Measurements from ENCODE around the gene SLC8B1.
"Not testable (repeated sequence)": the region's sequence is repeated elsewhere in the genome, so short reads cannot be mapped to it uniquely, and the experiment has no call there.

Gene SLC8B1

GRCh38 chr12:113354192-113354591 lies 19.3 kb upstream of the SLC8B1 start:
- FAIRE-seq, result not testable (repeated sequence)

GRCh38 chr12:113351089-113351488 lies 16.2 kb upstream of the SLC8B1 start:
- FAIRE-seq, result no peak

GRCh38 chr12:113348849-113349536 lies 14.1 kb upstream of the SLC8B1 start:
- FAIRE-seq, result no peak

- FAIRE-seq, result no peak
Observed at GRCh38 chr12:113347892-113348291, 13.0 kb upstream of the SLC8B1 start.

- no peak for FAIRE-seq
Observed at GRCh38 chr12:113347107-113347506, 12.2 kb upstream of the SLC8B1 start.

GRCh38 chr12:113346353-113346752 lies 11.4 kb upstream of the SLC8B1 start:
- FAIRE-seq, result no peak

GRCh38 chr12:113345318-113345717 lies 10.4 kb upstream of the SLC8B1 start:
- no peak for FAIRE-seq

- no peak for FAIRE-seq
Observed at GRCh38 chr12:113341535-113341934, 6.6 kb upstream of the SLC8B1 start.

- FAIRE-seq, result no peak
Observed at GRCh38 chr12:113340061-113340460, 5.2 kb upstream of the SLC8B1 start.

- no peak for FAIRE-seq
Observed at GRCh38 chr12:113339540-113339939, 4.6 kb upstream of the SLC8B1 start.

GRCh38 chr12:113333877-113334785 lies 778 bp downstream of the SLC8B1 start:
- FAIRE-seq, result no peak

GRCh38 chr12:113333418-113333750 lies 1.5 kb downstream of the SLC8B1 start:
- no peak for FAIRE-seq

- FAIRE-seq, result no peak
Observed at GRCh38 chr12:113332688-113333417, 2.1 kb downstream of the SLC8B1 start.

GRCh38 chr12:113330505-113330904 lies 4.4 kb downstream of the SLC8B1 start:
- FAIRE-seq, result no peak

GRCh38 chr12:113329791-113330417 lies 5.0 kb downstream of the SLC8B1 start:
- no peak for FAIRE-seq

GRCh38 chr12:113329022-113329790 lies 5.7 kb downstream of the SLC8B1 start:
- FAIRE-seq, result no peak

GRCh38 chr12:113328368-113328889 lies 6.5 kb downstream of the SLC8B1 start:
- no peak for FAIRE-seq

- FAIRE-seq, result no peak
Observed at GRCh38 chr12:113326775-113327395, 8.0 kb downstream of the SLC8B1 start.

GRCh38 chr12:113325916-113326315 lies 9.0 kb downstream of the SLC8B1 start:
- no peak for FAIRE-seq

GRCh38 chr12:113322343-113322742 lies 12.6 kb downstream of the SLC8B1 start:
- FAIRE-seq, result no peak

- FAIRE-seq, result no peak
Observed at GRCh38 chr12:113320401-113320800, 14.5 kb downstream of the SLC8B1 start.
